ENCODE measurements around the gene ZFAND3.

GRCh38 chr6:37998366-37998765 is 178.8 kb downstream of the ZFAND3 start:
- no peak for TF ChIP-seq CTCF (conservative IDR thresholded peaks at IDR 0.05 in 1 of 2, IDR thresholded peaks at IDR 0.05 in 1 of 2; ENCODE audit: low read depth in 1 of 2, low read length in 2 of 2)
- TF ChIP-seq EZH2 (IDR thresholded peaks at IDR 0.05; ENCODE audit: low read length, missing control alignments), result no peak

Data from fibroblast of lung (primary cell).